ENCODE measurements around the gene RTN4RL2.

The RTN4RL2 gene

GRCh38 chr11:57475191-57475590 is 14.9 kb downstream of the RTN4RL2 start:
- peak; percentile 38 for DNase-seq (ENCODE audit: low read depth)
- TF ChIP-seq CTCF (conservative IDR thresholded peaks at IDR 0.05; ENCODE audit: control insufficient read depth, insufficient read depth, low read depth, low read length), result no peak
- H3K4me3 ChIP-seq (ENCODE audit: control insufficient read depth, low read depth, low read length), result no peak overlapping the region

GRCh38 chr11:57475671-57476046 is 15.3 kb downstream of the RTN4RL2 start:
- no peak overlapping the region for H3K4me3 ChIP-seq (ENCODE audit: control insufficient read depth, low read depth, low read length)
- no peak for TF ChIP-seq CTCF (conservative IDR thresholded peaks at IDR 0.05; ENCODE audit: control insufficient read depth, insufficient read depth, low read depth, low read length)
- no peak for DNase-seq (ENCODE audit: low read depth)

- no peak for TF ChIP-seq CTCF (conservative IDR thresholded peaks at IDR 0.05; ENCODE audit: control insufficient read depth, insufficient read depth, low read depth, low read length)
- H3K4me3 ChIP-seq (ENCODE audit: control insufficient read depth, low read depth, low read length), result peak overlapping the region; percentile 17
- no peak for DNase-seq (ENCODE audit: low read depth)
Measured at GRCh38 chr11:57476047-57476756, 15.9 kb downstream of the RTN4RL2 start.

GRCh38 chr11:57476757-57477506 is 16.6 kb downstream of the RTN4RL2 start:
- peak; percentile 34 for DNase-seq (ENCODE audit: low read depth)
- peak overlapping the region; percentile 17 for H3K4me3 ChIP-seq (ENCODE audit: control insufficient read depth, low read depth, low read length)
- peak; percentile 35 for TF ChIP-seq CTCF (conservative IDR thresholded peaks at IDR 0.05; ENCODE audit: control insufficient read depth, insufficient read depth, low read depth, low read length)

GRCh38 chr11:57477507-57478189 is 17.3 kb downstream of the RTN4RL2 start:
- no peak overlapping the region for H3K4me3 ChIP-seq (ENCODE audit: control insufficient read depth, low read depth, low read length)
- TF ChIP-seq CTCF (conservative IDR thresholded peaks at IDR 0.05; ENCODE audit: control insufficient read depth, insufficient read depth, low read depth, low read length), result no peak
- DNase-seq (ENCODE audit: low read depth), result no peak

GRCh38 chr11:57479021-57479663 is 18.8 kb downstream of the RTN4RL2 start:
- TF ChIP-seq CTCF (conservative IDR thresholded peaks at IDR 0.05; ENCODE audit: control insufficient read depth, insufficient read depth, low read depth, low read length), result no peak
- H3K4me3 ChIP-seq (ENCODE audit: control insufficient read depth, low read depth, low read length), result no peak overlapping the region
- no peak for DNase-seq (ENCODE audit: low read depth)

Measured in fibroblast of mammary gland (primary cell).